MCF 10A (cell line): ENCODE results near the gene COG5. TPM values are rescaled to one million over a fixed set of nuclear protein-coding genes. Genes with fewer than 3 reads are reported as not detected.

Experiments
- BruUV-seq: library from RNA; stranded (reverse); fragments of 400-500 nt; replicated peaks from 2 replicates; lab custom pipeline; 2021; lab: Mats Ljungman, UMichigan
- CTCF ChIA-PET: fragments of 300-600 bp; sonication (Branson Sonifier 250); formaldehyde crosslinking; extraction: SDS; loops from one replicate; lab custom pipeline; 2021; ENCODE audit warnings: antibody characterized with exemption, inconsistent platforms; lab: Yijun Ruan, JAX
- POLR2A ChIA-PET: fragments of 300-600, 350-650 bp; sonication (Branson Sonifier 250); formaldehyde crosslinking; extraction: SDS; loops from one replicate; lab custom pipeline; 2020; ENCODE audit warnings: antibody characterized with exemption, inconsistent platforms; lab: Yijun Ruan, JAX
- DNase-seq: peaks from one replicate; pipeline ENCODE4 v3.0.0-alpha.2; 2018; ENCODE audit not compliant: unreplicated experiment
- H3K27ac Mint-ChIP-seq: one replicate; pipeline ENCODE4 v1.8.0; 2022; ENCODE audit warnings: mild to moderate bottlenecking, low read depth, mixed read lengths; ENCODE audit not compliant: unreplicated experiment
- H3K27me3 Mint-ChIP-seq: one replicate; pipeline ENCODE4 v1.8.0; 2022; ENCODE audit warnings: mixed read lengths; ENCODE audit not compliant: insufficient read depth, unreplicated experiment
- H3K36me3 Mint-ChIP-seq: one replicate; pipeline ENCODE4 v1.8.0; 2022; ENCODE audit warnings: mild to moderate bottlenecking, moderate library complexity, mixed read lengths; ENCODE audit not compliant: insufficient read depth, unreplicated experiment
- H3K4me1 Mint-ChIP-seq: one replicate; pipeline ENCODE4 v1.8.0; 2022; ENCODE audit warnings: mixed read lengths; ENCODE audit not compliant: insufficient read depth, unreplicated experiment
- H3K4me3 Mint-ChIP-seq: one replicate; pipeline ENCODE4 v1.8.0; 2022; ENCODE audit warnings: mild to moderate bottlenecking, moderate library complexity, mixed read lengths; ENCODE audit not compliant: unreplicated experiment
- H3K9me3 Mint-ChIP-seq: one replicate; pipeline ENCODE4 v1.8.0; 2022; ENCODE audit warnings: mixed read lengths; ENCODE audit not compliant: unreplicated experiment
- intact Hi-C: fragments of 100-400 bp; cut with micrococcal nuclease; formaldehyde crosslinking; loops from 2 replicates; pipeline ENCODE4 v1.14.1; 2022
- total RNA-seq: library from RNA; stranded (reverse); gene quantifications from 2 replicates; pipeline ENCODE4 v1.2.3, GENCODE V29; 2022
- TF ChIP-seq, protein P1 (sequence below): fragments of 200-600 bp; IDR thresholded peaks from one replicate; pipeline ENCODE4 v1.8.0; 2022; ENCODE audit warnings: antibody characterized with exemption, mild to moderate bottlenecking; ENCODE audit not compliant: unreplicated experiment

COG5 gene
- total RNA-seq, 1 experiment from 2014 or later, result 40.3 TPM

DNA sequence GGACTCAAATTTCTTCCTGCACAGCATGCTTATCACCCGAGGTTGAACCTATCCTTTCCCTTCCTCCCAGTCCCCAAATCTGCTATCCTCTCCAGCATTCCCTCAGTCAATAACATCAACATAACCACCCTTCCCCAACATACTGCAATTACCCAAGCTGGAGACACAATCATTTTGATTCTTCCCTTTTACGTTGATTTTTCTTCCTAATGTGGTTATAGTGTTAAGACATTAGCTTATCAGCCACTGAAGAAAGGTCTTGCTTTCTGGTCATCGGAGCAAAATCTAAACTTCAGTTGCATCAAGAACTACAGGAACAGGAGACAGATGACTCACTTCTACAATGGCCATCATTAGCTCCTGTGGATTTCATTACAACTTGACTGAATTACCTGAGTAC lies 398.4 kb downstream of the COG5 start:
- H3K36me3 Mint-ChIP-seq, result peaks cover 13% of the 10 kb centered on the region
- intact Hi-C loops, result loop anchor here (10.0 kb wide), 1 partner anchor 1101 kb away; no protein-coding TSS in a partner anchor
- no peaks in the 10 kb centered on the region for H3K27me3 Mint-ChIP-seq
- no peaks in the 10 kb centered on the region for H3K4me1 Mint-ChIP-seq
- no peak for DNase-seq
- POLR2A ChIA-PET, result interaction anchor here (0.9 to 7.0 kb wide), 3 partner anchors 15 to 1360 kb away, joined by 3 to 113 read pairs (median 4); no protein-coding TSS in a partner anchor
- BruUV-seq, result no TSS peak
- no peak overlapping the region for H3K27ac Mint-ChIP-seq
- CTCF ChIA-PET, result interaction anchor here (0.6 to 9.5 kb wide), 6 partner anchors 16 to 777 kb away, joined by 3 to 99 read pairs (median 4); no protein-coding TSS in a partner anchor
- no peak overlapping the region for H3K4me3 Mint-ChIP-seq
- no peaks in the 10 kb centered on the region for H3K9me3 Mint-ChIP-seq
- TF ChIP-seq, protein P1, sequence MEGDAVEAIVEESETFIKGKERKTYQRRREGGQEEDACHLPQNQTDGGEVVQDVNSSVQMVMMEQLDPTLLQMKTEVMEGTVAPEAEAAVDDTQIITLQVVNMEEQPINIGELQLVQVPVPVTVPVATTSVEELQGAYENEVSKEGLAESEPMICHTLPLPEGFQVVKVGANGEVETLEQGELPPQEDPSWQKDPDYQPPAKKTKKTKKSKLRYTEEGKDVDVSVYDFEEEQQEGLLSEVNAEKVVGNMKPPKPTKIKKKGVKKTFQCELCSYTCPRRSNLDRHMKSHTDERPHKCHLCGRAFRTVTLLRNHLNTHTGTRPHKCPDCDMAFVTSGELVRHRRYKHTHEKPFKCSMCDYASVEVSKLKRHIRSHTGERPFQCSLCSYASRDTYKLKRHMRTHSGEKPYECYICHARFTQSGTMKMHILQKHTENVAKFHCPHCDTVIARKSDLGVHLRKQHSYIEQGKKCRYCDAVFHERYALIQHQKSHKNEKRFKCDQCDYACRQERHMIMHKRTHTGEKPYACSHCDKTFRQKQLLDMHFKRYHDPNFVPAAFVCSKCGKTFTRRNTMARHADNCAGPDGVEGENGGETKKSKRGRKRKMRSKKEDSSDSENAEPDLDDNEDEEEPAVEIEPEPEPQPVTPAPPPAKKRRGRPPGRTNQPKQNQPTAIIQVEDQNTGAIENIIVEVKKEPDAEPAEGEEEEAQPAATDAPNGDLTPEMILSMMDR, result no peak

DNA sequence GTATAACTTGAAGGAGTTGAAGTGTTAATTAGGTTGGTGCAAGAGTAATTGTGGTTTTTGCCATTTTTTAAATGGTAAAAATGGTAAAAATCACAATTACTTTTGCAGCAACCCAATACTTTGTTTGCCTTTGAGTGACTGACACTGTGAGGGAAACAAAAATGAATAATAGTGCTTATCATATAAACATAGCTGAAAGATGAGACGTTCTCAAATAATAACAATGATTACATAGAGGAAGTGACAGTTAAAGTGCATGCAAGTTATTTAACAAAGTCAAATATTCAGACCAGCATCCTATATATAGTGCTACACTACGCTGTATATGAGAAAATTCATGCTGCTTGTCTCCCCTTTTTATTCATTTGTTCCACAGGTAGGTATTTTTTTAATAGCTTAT lies 399.6 kb downstream of the COG5 start:
- H3K9me3 Mint-ChIP-seq, result no peaks in the 10 kb centered on the region
- no TSS peak for BruUV-seq
- intact Hi-C loops, result loop anchor here (10.0 kb wide), 1 partner anchor 1099 kb away; no protein-coding TSS in a partner anchor
- TF ChIP-seq, protein P1, result no peak
- no peaks in the 10 kb centered on the region for H3K4me1 Mint-ChIP-seq
- H3K27ac Mint-ChIP-seq, result no peak overlapping the region
- peaks cover 6% of the 10 kb centered on the region for H3K36me3 Mint-ChIP-seq
- no peak overlapping the region for H3K4me3 Mint-ChIP-seq
- H3K27me3 Mint-ChIP-seq, result no peaks in the 10 kb centered on the region
- CTCF ChIA-PET, result interaction anchor here (0.9 to 9.5 kb wide), 2 partner anchors 15 to 352 kb away, joined by 3 to 99 read pairs; no protein-coding TSS in a partner anchor
- POLR2A ChIA-PET, result interaction anchor here (0.7 to 7.0 kb wide), 2 partner anchors 14 to 370 kb away, joined by 3 to 113 read pairs; no protein-coding TSS in a partner anchor
- DNase-seq, result no peak

DNA sequence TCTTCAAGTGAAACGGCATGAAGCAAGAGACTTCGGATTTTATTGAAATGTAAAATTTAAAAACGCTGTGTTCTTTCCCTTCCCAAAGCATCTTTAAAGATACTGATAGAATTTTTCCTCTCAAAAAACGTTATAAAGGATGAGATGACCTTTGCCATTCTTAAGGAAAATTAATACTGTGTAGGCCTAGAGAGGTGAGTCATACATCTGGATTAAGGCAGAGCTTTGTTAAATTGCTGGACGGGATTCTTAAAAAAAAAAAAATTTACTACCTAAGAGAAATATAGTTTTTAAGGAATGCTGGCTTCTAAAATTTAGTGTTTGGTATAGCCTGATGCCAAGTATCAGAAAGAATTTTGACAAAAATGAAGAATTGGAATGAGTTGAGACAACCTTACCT lies 401.2 kb downstream of the COG5 start:
- intact Hi-C loops, result loop anchor here (10.0 kb wide), 1 partner anchor 1098 kb away; no protein-coding TSS in a partner anchor
- H3K27me3 Mint-ChIP-seq, result no peaks in the 10 kb centered on the region
- POLR2A ChIA-PET, result interaction anchor here (1.2 to 1.6 kb wide), 3 partner anchors 11 to 728 kb away, joined by 3 to 5 read pairs (median 4); partner anchors contain the start of gene DLD
- no peak overlapping the region for H3K4me3 Mint-ChIP-seq
- no peaks in the 10 kb centered on the region for H3K4me1 Mint-ChIP-seq
- no TSS peak for BruUV-seq
- no peak overlapping the region for H3K27ac Mint-ChIP-seq
- H3K36me3 Mint-ChIP-seq, result no peaks in the 10 kb centered on the region
- TF ChIP-seq, protein P1, result no peak
- no peaks in the 10 kb centered on the region for H3K9me3 Mint-ChIP-seq
- no peak for DNase-seq
- CTCF ChIA-PET, result interaction anchor here (9.5 kb wide), 1 partner anchor 13 kb away, joined by 99 read pairs; no protein-coding TSS in a partner anchor

DNA sequence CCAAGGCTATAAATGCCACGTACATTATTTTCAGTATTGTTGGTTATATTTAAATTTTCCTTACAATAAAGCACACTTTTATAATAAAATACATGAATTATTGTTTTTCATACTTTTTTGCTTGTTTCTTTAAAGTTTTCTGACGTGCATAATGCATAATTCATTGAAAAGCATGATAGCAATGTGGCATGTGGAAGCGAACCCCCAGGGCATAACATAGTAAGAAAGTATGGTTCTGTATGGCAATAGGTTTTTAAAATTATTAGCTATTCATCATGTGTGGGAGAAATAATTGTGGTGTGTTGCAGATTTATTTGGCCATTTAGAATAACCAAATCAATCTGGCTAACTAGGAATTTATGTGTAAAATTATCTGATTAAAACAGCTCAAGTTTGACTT lies 402.3 kb downstream of the COG5 start:
- ChIA-PET CTCF (interaction anchor here (0.6 to 9.5 kb wide), 3 partner anchors 12 to 296 kb away, joined by 3 to 99 read pairs (median 4); no protein-coding TSS in a partner anchor), POLR2A (interaction anchor here (0.7 to 1.6 kb wide), 4 partner anchors 8 to 729 kb away, joined by 3 to 4 read pairs (median 3); partner anchors contain the start of gene DLD)
- no TSS peak for BruUV-seq
- TF ChIP-seq, protein P1, result no peak
- no peaks in the 10 kb centered on the region for H3K9me3 Mint-ChIP-seq
- H3K36me3 Mint-ChIP-seq, result no peaks in the 10 kb centered on the region
- no peaks in the 10 kb centered on the region for H3K4me1 Mint-ChIP-seq
- no peak for DNase-seq
- no peak overlapping the region for H3K4me3 Mint-ChIP-seq
- H3K27me3 Mint-ChIP-seq, result no peaks in the 10 kb centered on the region
- intact Hi-C loops, result loop anchor here (10.0 kb wide), 1 partner anchor 1097 kb away; no protein-coding TSS in a partner anchor
- no peak overlapping the region for H3K27ac Mint-ChIP-seq
